Stomach (tissue), 9 donors: ENCODE measurements around the gene FUCA1. TPM values are rescaled to one million over a fixed set of nuclear protein-coding genes. Genes with fewer than 3 reads are reported as not detected.

ENCODE experiments used
- DNase-seq, 2 donors: peaks; one replicate each; pipeline versions ENCODE4 v3.0.0 to v3.0.0-alpha.2; 2013 to 2019
- H3K27ac ChIP-seq, 5 donors: fragments of 200-600 bp in 4 of 5; sonication (generic) in 4 of 5; one replicate each; pipeline ENCODE4 v1.5.1; 2013 to 2019; ENCODE audit warnings: mild to moderate bottlenecking in 1 of 5, moderate library complexity in 1 of 5
- H3K27me3 ChIP-seq, 3 donors: fragments of 200-600 bp; sonication (generic); one replicate each; pipeline ENCODE4 v1.5.1; 2017 to 2019; ENCODE audit warnings: mixed run types in 1 of 3
- H3K36me3 ChIP-seq, 4 donors: fragments of 200-600 bp; sonication (generic); 1 replicate in 3 of 4; 2 replicates in 1 of 4; pipeline ENCODE4 v1.5.1; 2016 to 2019
- H3K4me1 ChIP-seq, 4 donors: fragments of 200-600 bp; sonication (generic); one replicate each; pipeline ENCODE4 v1.5.1; 2016 to 2019
- H3K4me3 ChIP-seq, 4 donors: fragments of 200-600 bp; sonication (generic) in 3 of 4; one replicate each; pipeline ENCODE4 v1.5.1; 2016 to 2019; ENCODE audit warnings: mild to moderate bottlenecking in 1 of 4
- H3K9me3 ChIP-seq, 4 donors: fragments of 200-600 bp; sonication (generic); one replicate each; pipeline ENCODE4 v1.5.1; 2016 to 2019
- CTCF ChIP-seq, 7 experiments: fragments of 450-650 bp in 4 of 7; fragments of 200-600 bp in 3 of 7; sonication (generic) in 3 of 7; IDR thresholded peaks; one replicate each; pipeline ENCODE4 v1.5.1; 2016 to 2019; ENCODE audit warnings: antibody characterized with exemption in 7 of 7, control low read depth in 2 of 7, mild to moderate bottlenecking in 1 of 7
- EP300 ChIP-seq: sonication (generic); formaldehyde crosslinking; IDR thresholded peaks from one replicate; pipeline ENCODE4 v1.6.1; 2017; ENCODE audit warnings: antibody characterized with exemption
- POLR2A ChIP-seq, 4 donors: fragments of 450-650 bp; IDR thresholded peaks; one replicate each; pipeline ENCODE4 v1.6.1; 2016; ENCODE audit warnings: antibody characterized with exemption in 4 of 4, control low read depth in 2 of 4, mild to moderate bottlenecking in 1 of 4, moderate library complexity in 1 of 4
- POLR2AphosphoS5 ChIP-seq, 3 donors: sonication (generic); formaldehyde crosslinking; IDR thresholded peaks; one replicate each; pipeline ENCODE4 v1.6.1; 2016; ENCODE audit warnings: antibody characterized with exemption in 3 of 3
- WGBS, 5 donors: extraction: QIAGEN DNeasy Blood & Tissue Kit in 3 of 5; methylation state at CpG; one replicate each; pipeline versions ENCODE4 v1.1.5 to v1.1.7; 2013 to 2018; 5-methylcytosine and 5-hydroxymethylcytosine counted together
- intact Hi-C: fragments of 100-400 bp; cut with DNase I; formaldehyde crosslinking; loops from one replicate; pipeline ENCODE4 v1.15.1; 2023; ENCODE audit warnings: low total_unique reads
- polyA plus RNA-seq, 3 donors: library from polyadenylated mRNA; stranded (reverse); fragments of 200-250 nt; gene quantifications; one replicate each; pipeline ENCODE4 v1.2.3, GENCODE V29; 2013
- total RNA-seq, 5 donors: library from RNA; depleted of rRNA; stranded (reverse); fragments of >200 nt; gene quantifications; one replicate each; pipeline versions ENCODE4 v1.1.0 to v1.2.3, GENCODE V29; 2014 to 2016
- donor health status: healthy with polysubstance abuse.
- donor health status: Bipolar disorder and iron deficiency.
- donor health status: healthy.

Gene FUCA1
- total and polyA plus RNA-seq, 8 donors: 4.1 to 80.0 (median 23.0) TPM

GRCh38 chr1:23797478-23798448 is 70.3 kb downstream of the FUCA1 start:
- Histone ChIP-seq H3K4me1 (peaks cover 69 to 86% (median 80%) of the 10 kb centered on the region in 4 donors), H3K36me3 (peaks cover 28 to 59% (median 55%) of the 10 kb centered on the region in 4 donors), H3K27me3 (no peaks in the 10 kb centered on the region), H3K27ac (peak overlapping the region; percentile 91 to 98 (median 96)), H3K9me3 (no peaks in the 10 kb centered on the region), H3K4me3 (peak overlapping the region in 3 of 4 donors; percentile 72 to 88 (median 85))
- intact Hi-C loops: no loop called here
- 42 to 60% (median 51%) methylated on average over 18 to 20 of the region's 20 CpGs for WGBS, 5 donors
- peak in 1 of 2 donors; percentile 54 for DNase-seq
- TF ChIP-seq POLR2AphosphoS5 (IDR thresholded peaks at IDR 0.05): no peak
- TF ChIP-seq CTCF (IDR thresholded peaks at IDR 0.05): no peak
- no peak for TF ChIP-seq EP300
- TF ChIP-seq POLR2A (IDR thresholded peaks at IDR 0.05): no peak

GRCh38 chr1:23796466-23797271 is 71.4 kb downstream of the FUCA1 start:
- H3K36me3 ChIP-seq: peaks cover 28 to 55% (median 55%) of the 10 kb centered on the region in 4 donors
- peak overlapping the region in 2 of 4 donors; percentile 72 to 88 for H3K4me3 ChIP-seq
- peak; percentile 26 to 64 for DNase-seq
- WGBS, 5 donors: 31 to 55% (median 33%) methylated on average over 16 to 17 of the region's 17 CpGs
- intact Hi-C loops: no loop called here
- H3K27me3 ChIP-seq: no peaks in the 10 kb centered on the region
- TF ChIP-seq POLR2AphosphoS5 (IDR thresholded peaks at IDR 0.05) (peak in 1 of 3 donors; percentile 22), EP300 (no peak), CTCF (IDR thresholded peaks at IDR 0.05) (peak in 2 of 7 experiments; percentile 25 to 27)
- H3K27ac ChIP-seq: peak overlapping the region; percentile 25 to 98 (median 96)
- no peaks in the 10 kb centered on the region for H3K9me3 ChIP-seq
- peaks cover 74 to 92% (median 87%) of the 10 kb centered on the region in 4 donors for H3K4me1 ChIP-seq

- WGBS, 5 donors: 39 to 58% (median 48%) methylated on average over 12 to 16 of the region's 16 CpGs
- no peaks in the 10 kb centered on the region for H3K27me3 ChIP-seq
- peaks cover 71 to 88% (median 85%) of the 10 kb centered on the region in 4 donors for H3K4me1 ChIP-seq
- DNase-seq: peak; percentile 26 to 29
- no peak for TF ChIP-seq POLR2A (IDR thresholded peaks at IDR 0.05)
- no peak for TF ChIP-seq EP300
- TF ChIP-seq CTCF (IDR thresholded peaks at IDR 0.05): no peak
- TF ChIP-seq POLR2AphosphoS5 (IDR thresholded peaks at IDR 0.05): no peak
- peak overlapping the region; percentile 5 to 98 (median 96) for H3K27ac ChIP-seq
- intact Hi-C loops: no loop called here
- H3K36me3 ChIP-seq: peaks cover 28 to 55% (median 55%) of the 10 kb centered on the region in 4 donors
- no peaks in the 10 kb centered on the region for H3K9me3 ChIP-seq
- H3K4me3 ChIP-seq: peak overlapping the region in 1 of 4 donors; percentile 88
These were observed 72.2 kb downstream of the FUCA1 start for GRCh38 chr1:23795676-23796465.

Other genes with a start within 250 kb of the FUCA1 start
- gene RPL11, start 176.5 kb downstream of the FUCA1 start, total RNA-seq: 1,000 to 10,000 TPM in 1 of 5 donors, 100 to 1,000 TPM in 4; 255 to 1,618 (median 778) TPM
- 1,000 to 10,000 TPM; 3,493 to 4,094 (median 3,871) TPM for gene RPL11, start 176.5 kb downstream of the FUCA1 start, polyA plus RNA-seq
- 10 to 100 TPM in 4 of 5 donors, 1 to 10 TPM in 1; 7.2 to 54.0 (median 32.5) TPM for gene ELOA, start 124.8 kb downstream of the FUCA1 start, total RNA-seq
- 10 to 100 TPM; 19.1 to 28.1 (median 22.6) TPM for gene ELOA, start 124.8 kb downstream of the FUCA1 start, polyA plus RNA-seq
- gene PITHD1, start 89.9 kb downstream of the FUCA1 start, total RNA-seq: 10 to 100 TPM; 18.1 to 62.0 (median 34.5) TPM
- gene PITHD1, start 89.9 kb downstream of the FUCA1 start, polyA plus RNA-seq: 10 to 100 TPM; 35.2 to 52.1 (median 47.5) TPM
- gene LYPLA2, start 77.1 kb downstream of the FUCA1 start, total RNA-seq: 10 to 100 TPM; 29.0 to 84.6 (median 36.2) TPM
- gene LYPLA2, start 77.1 kb downstream of the FUCA1 start, polyA plus RNA-seq: 10 to 100 TPM; 61.1 to 85.2 (median 67.6) TPM
- gene GALE, start 67.5 kb downstream of the FUCA1 start, total RNA-seq: 100 to 1,000 TPM in 3 of 5 donors, 10 to 100 TPM in 2; 34.4 to 401 (median 134) TPM
- 100 to 1,000 TPM; 107 to 443 (median 165) TPM for gene GALE, start 67.5 kb downstream of the FUCA1 start, polyA plus RNA-seq
- gene HMGCL, start 42.9 kb downstream of the FUCA1 start, total RNA-seq: 10 to 100 TPM in 4 of 5 donors, not detected in 1; 20.1 to 52.7 (median 36.7) TPM
- 10 to 100 TPM; 39.8 to 71.0 (median 46.1) TPM for gene HMGCL, start 42.9 kb downstream of the FUCA1 start, polyA plus RNA-seq
- under 1 TPM in 1 of 5 donors, not detected in 4; 0.18 TPM for gene CNR2, start 45.1 kb upstream of the FUCA1 start, total RNA-seq
- gene CNR2, start 45.1 kb upstream of the FUCA1 start, polyA plus RNA-seq: under 1 TPM in 1 of 3 donors, not detected in 2; 0.23 TPM
- 100 to 1,000 TPM in 1 of 5 donors, 10 to 100 TPM in 4; 38.5 to 181 (median 66.6) TPM for gene PNRC2, start 91.5 kb upstream of the FUCA1 start, total RNA-seq
- gene PNRC2, start 91.5 kb upstream of the FUCA1 start, polyA plus RNA-seq: 100 to 1,000 TPM in 2 of 3 donors, 10 to 100 TPM in 1; 59.3 to 172 (median 103) TPM
- gene SRSF10, start 112.0 kb upstream of the FUCA1 start, total RNA-seq: 100 to 1,000 TPM in 4 of 5 donors, 10 to 100 TPM in 1; 60.7 to 285 (median 136) TPM
- 10 to 100 TPM; 41.7 to 54.9 (median 43.3) TPM for gene SRSF10, start 112.0 kb upstream of the FUCA1 start, polyA plus RNA-seq
- 1 to 10 TPM in 2 of 5 donors, under 1 TPM in 2, not detected in 1; 0.14 to 1.8 (median 1.1) TPM for gene MYOM3, start 243.8 kb upstream of the FUCA1 start, total RNA-seq
- gene MYOM3, start 243.8 kb upstream of the FUCA1 start, polyA plus RNA-seq: under 1 TPM; 0.12 to 0.18 (median 0.15) TPM